Transverse colon (tissue), 4 donors: Measurements from ENCODE around the gene B3GALT4. TPM values are rescaled to one million over a fixed set of nuclear protein-coding genes. Genes with fewer than 3 reads are reported as not detected.

ENCODE experiments used
- DNase-seq: peaks from one replicate; pipeline ENCODE4 v3.0.0-alpha.2; 2019
- H3K27ac ChIP-seq, 4 donors: fragments of 200-600 bp; sonication (generic); 2 replicates each; pipeline ENCODE4 v1.5.1; 2016 to 2018; ENCODE audit warnings: inconsistent platforms in 4 of 4
- H3K27me3 ChIP-seq: fragments of 200-600 bp; sonication (generic); 2 replicates; pipeline ENCODE4 v1.5.1; 2017; ENCODE audit warnings: inconsistent platforms
- H3K36me3 ChIP-seq, 4 donors: fragments of 200-600 bp; sonication (generic); 2 replicates each; pipeline ENCODE4 v1.5.1; 2017 to 2019; ENCODE audit warnings: inconsistent platforms in 4 of 4
- H3K4me1 ChIP-seq, 4 donors: fragments of 200-600 bp; sonication (generic); 2 replicates each; pipeline ENCODE4 v1.5.1; 2017 to 2020; ENCODE audit warnings: inconsistent platforms in 4 of 4
- H3K4me3 ChIP-seq, 4 donors: fragments of 200-600 bp; sonication (generic); 1 replicate in 1 of 4; 2 replicates in 3 of 4; pipeline versions ENCODE4 v1.5.1 to v1.6.1; 2017 to 2019; ENCODE audit warnings: inconsistent platforms in 4 of 4
- H3K9me3 ChIP-seq, 2 donors: fragments of 200-600 bp; sonication (generic); 2 replicates each; pipeline ENCODE4 v1.5.1; 2017 to 2019; ENCODE audit warnings: inconsistent platforms in 2 of 2
- CTCF ChIP-seq, 5 experiments: fragments of 200-600 bp in 3 of 5; fragments of 450-650 bp in 2 of 5; sonication (generic) in 3 of 5; IDR thresholded peaks; 1 replicate in 2 of 5; 2 replicates in 3 of 5; pipeline ENCODE4 v1.5.1; 2016 to 2017; ENCODE audit warnings: antibody characterized with exemption in 5 of 5, inconsistent platforms in 3 of 5, mild to moderate bottlenecking in 2 of 5, moderate library complexity in 1 of 5
- EP300 ChIP-seq: sonication (generic); formaldehyde crosslinking; IDR thresholded peaks from one replicate; pipeline ENCODE4 v1.6.1; 2017; ENCODE audit warnings: antibody characterized with exemption, low read depth
- POLR2A ChIP-seq: fragments of 450-650 bp; IDR thresholded peaks from one replicate; pipeline ENCODE4 v1.6.1; 2016; ENCODE audit warnings: antibody characterized with exemption, mild to moderate bottlenecking, moderate library complexity
- POLR2AphosphoS5 ChIP-seq, 3 donors: sonication (generic); formaldehyde crosslinking; IDR thresholded peaks; one replicate each; pipeline ENCODE4 v1.6.1; 2016; ENCODE audit warnings: antibody characterized with exemption in 3 of 3
- WGBS, 2 donors: methylation state at CpG; one replicate each; pipeline ENCODE4 v1.1.5; 2018; ENCODE audit warnings: low coverage in 1 of 2; 5-methylcytosine and 5-hydroxymethylcytosine counted together
- in situ Hi-C, 4 donors: fragments of 200-750 bp; cut with MboI; loops; one replicate each; pipeline versions ENCODE4 v1.15.0 to v1.15.1; 2017; ENCODE audit warnings: low sequenced_read_pairs in 3 of 4, low pct_ligation_motif_present in 1 of 4, low pct_unique_long_range_greater_than_20kb in 1 of 4
- intact Hi-C: fragments of 100-400 bp; cut with DNase I; formaldehyde crosslinking; loops from one replicate; pipeline ENCODE4 v1.15.1; 2023; ENCODE audit warnings: low total_unique reads
- total RNA-seq, 4 donors: library from RNA; depleted of rRNA; stranded (reverse); fragments of >200 nt; gene quantifications; one replicate each; pipeline ENCODE4 v1.1.0, GENCODE V29; 2016

The B3GALT4 gene
- total RNA-seq, 4 donors from 2014 or later, result 39.4 to 49.0 (median 41.8) TPM

GRCh38 chr6:33248643-33248931, 28.3 kb upstream of the B3GALT4 start:
- peak overlapping the region; percentile 5 to 60 (median 38) for H3K4me3 ChIP-seq
- no peak for DNase-seq
- H3K27me3 ChIP-seq, result peaks cover 4% of the 10 kb centered on the region
- H3K36me3 ChIP-seq, result no peaks in the 10 kb centered on the region
- WGBS, 2 donors, result 1% methylated on average over 18 of the region's 18 CpGs; no CpG with 5 or more reads in 1 of the 2 donors
- TF ChIP-seq CTCF (IDR thresholded peaks at IDR 0.05) (peak in 2 of 5 experiments; percentile 22 to 46), POLR2AphosphoS5 (IDR thresholded peaks at IDR 0.05) (no peak)
- peaks cover 12 to 27% (median 24%) of the 10 kb centered on the region in 4 donors for H3K4me1 ChIP-seq
- no peaks in the 10 kb centered on the region for H3K9me3 ChIP-seq
- intact Hi-C loops, result loop anchor here (5.0 to 10.0 kb wide), 3 partner anchors 84 to 234 kb away; no protein-coding TSS in a partner anchor
- H3K27ac ChIP-seq, result peak overlapping the region; percentile 88 to 93 (median 92)
- in situ Hi-C loops, result loop anchor here (5.0 to 25.0 kb wide), 5 partner anchors 84 to 236 kb away; partner anchors contain the start of gene HLA-DOA (in 1 of the 4)

GRCh38 chr6:33248932-33249731, 27.8 kb upstream of the B3GALT4 start:
- H3K36me3 ChIP-seq, result no peaks in the 10 kb centered on the region
- intact Hi-C loops, result loop anchor here (5.0 to 10.0 kb wide), 3 partner anchors 84 to 234 kb away; no protein-coding TSS in a partner anchor
- peak; percentile 99 for DNase-seq
- in situ Hi-C loops, result loop anchor here (5.0 to 25.0 kb wide), 5 partner anchors 84 to 237 kb away; partner anchors contain the start of gene HLA-DOA (in 1 of the 4)
- 0% methylated on average over 43 of the region's 58 CpGs; no CpG with 5 or more reads in 1 of the 2 donors for WGBS, 2 donors
- H3K4me1 ChIP-seq, result peaks cover 12 to 27% (median 24%) of the 10 kb centered on the region in 4 donors
- peaks cover 4% of the 10 kb centered on the region for H3K27me3 ChIP-seq
- H3K9me3 ChIP-seq, result no peaks in the 10 kb centered on the region
- peak overlapping the region; percentile 35 to 60 (median 50) for H3K4me3 ChIP-seq
- peak overlapping the region; percentile 88 to 93 (median 92) for H3K27ac ChIP-seq
- no peak for TF ChIP-seq CTCF (IDR thresholded peaks at IDR 0.05)
- peak; percentile 76 to 90 (median 78) for TF ChIP-seq POLR2AphosphoS5 (IDR thresholded peaks at IDR 0.05)
- TF ChIP-seq POLR2A, result peak; percentile 87

- peak overlapping the region; percentile 35 to 60 (median 50) for H3K4me3 ChIP-seq
Observed at GRCh38 chr6:33249732-33250630, 26.9 kb upstream of the B3GALT4 start.

More at GRCh38 chr6:33249732-33250630, 26.9 kb upstream of the B3GALT4 start:
- intact Hi-C loops (loop anchor here (5.0 to 10.0 kb wide), 3 partner anchors 85 to 235 kb away; no protein-coding TSS in a partner anchor), in situ Hi-C loops (loop anchor here (5.0 to 25.0 kb wide), 5 partner anchors 85 to 238 kb away; partner anchors contain the start of gene HLA-DOA (in 1 of the 4))
- Histone ChIP-seq H3K4me1 (peaks cover 12 to 27% (median 24%) of the 10 kb centered on the region in 4 donors), H3K36me3 (no peaks in the 10 kb centered on the region), H3K27me3 (peaks cover 4% of the 10 kb centered on the region), H3K9me3 (no peaks in the 10 kb centered on the region), H3K27ac (peak overlapping the region; percentile 88 to 93 (median 92))
- no peak for DNase-seq
- WGBS, 2 donors, result 16 to 75% methylated on average over 1 to 15 of the region's 15 CpGs
- TF ChIP-seq POLR2A (no peak), CTCF (IDR thresholded peaks at IDR 0.05) (no peak), POLR2AphosphoS5 (IDR thresholded peaks at IDR 0.05) (no peak), EP300 (no peak)
